SK-N-SH (cell line): ENCODE results near the gene SERBP1. TPM values are rescaled to one million over a fixed set of nuclear protein-coding genes. Genes with fewer than 3 reads are reported as not detected.
"Not testable (repeated sequence)": the region's sequence is repeated elsewhere in the genome, so short reads cannot be mapped to it uniquely, and the experiment has no call there.

Source experiments
- CTCF ChIA-PET: fragments of 300-600, 350-600 bp; formaldehyde crosslinking; extraction: SDS; loops from one replicate; lab custom pipeline; 2021; lab: Yijun Ruan, JAX
- POLR2A ChIA-PET: fragments of 350-600 bp; sonication (Branson Sonifier 250); formaldehyde crosslinking; extraction: SDS; loops from one replicate; lab custom pipeline; 2020; ENCODE audit warnings: antibody characterized with exemption, inconsistent platforms; lab: Yijun Ruan, JAX
- DNase-seq: peaks from one replicate; pipeline ENCODE4 v3.0.0; 2012
- H2AFZ ChIP-seq: fragments of 200-600 bp; sonication (generic); 2 replicates; pipeline ENCODE4 v1.8.1; 2016; ENCODE audit warnings: antibody characterized with exemption, mild to moderate bottlenecking, low read depth
- H3F3A ChIP-seq: fragments of 200-600 bp; sonication (generic); replicated peaks from 2 replicates; pipeline ENCODE3; 2016; ENCODE audit warnings: antibody characterized with exemption, mild to moderate bottlenecking; ENCODE audit not compliant: insufficient read depth
- H3K27ac ChIP-seq, 2 experiments: fragments of 200-500 bp in 1 of 2; fragments of 200-600 bp in 1 of 2; sonication (Bioruptor generic) in 1 of 2; sonication (generic), shearing (Covaris generic) in 1 of 2; 2 replicates each; pipeline versions ENCODE4 v1.5.1 to v1.6.1; 2014 to 2016; ENCODE audit warnings: low read depth in 2 of 2, inconsistent platforms in 1 of 2, low read length in 1 of 2, mild to moderate bottlenecking in 1 of 2, mixed read lengths in 1 of 2
- H3K27me3 ChIP-seq: fragments of 200-600 bp; sonication (generic), shearing (Covaris generic); 2 replicates; pipeline ENCODE4 v1.6.1; 2016; ENCODE audit warnings: mixed run types; ENCODE audit not compliant: insufficient read depth
- H3K36me3 ChIP-seq, 2 experiments: fragments of 200-500 bp in 1 of 2; fragments of 200-600 bp in 1 of 2; sonication (Bioruptor generic) in 1 of 2; sonication (generic) in 1 of 2; replicated peaks in 1 of 2; 2 replicates each; pipeline versions ENCODE3 to v1.5.1; 2014 to 2016; ENCODE audit warnings: low read length in 1 of 2, mild to moderate bottlenecking in 1 of 2; ENCODE audit not compliant: insufficient read depth in 2 of 2, control insufficient read depth in 1 of 2
- H3K4me1 ChIP-seq, 2 experiments: fragments of 200-500 bp in 1 of 2; fragments of 200-600 bp in 1 of 2; sonication (Bioruptor generic) in 1 of 2; sonication (generic), shearing (Covaris generic) in 1 of 2; 2 replicates each; pipeline versions ENCODE4 v1.5.1 to v1.6.1; 2014 to 2016; ENCODE audit warnings: low read depth in 1 of 2, low read length in 1 of 2, mixed run types in 1 of 2; ENCODE audit not compliant: insufficient read depth in 2 of 2, control insufficient read depth in 1 of 2
- H3K4me2 ChIP-seq: fragments of 200-600 bp; sonication (generic), shearing (Covaris generic); 2 replicates; pipeline ENCODE4 v1.6.1; 2017; ENCODE audit warnings: mixed run types
- H3K4me3 ChIP-seq, 2 experiments: fragments of 200-500 bp in 1 of 2; fragments of 200-600 bp in 1 of 2; sonication (Bioruptor generic) in 1 of 2; sonication (generic), shearing (Covaris generic) in 1 of 2; 2 replicates each; pipeline versions ENCODE4 v1.5.1 to v1.8.1; 2014 to 2016; ENCODE audit warnings: low read depth in 2 of 2, inconsistent platforms in 1 of 2, low read length in 1 of 2, mild to moderate bottlenecking in 1 of 2, mixed read lengths in 1 of 2, moderate library complexity in 1 of 2
- H3K79me2 ChIP-seq: fragments of 200-600 bp; sonication (generic); 2 replicates; pipeline ENCODE4 v1.8.1; 2017; ENCODE audit warnings: mild to moderate bottlenecking; ENCODE audit not compliant: insufficient read depth
- H3K9ac ChIP-seq: fragments of 200-600 bp; sonication (generic); 2 replicates; pipeline ENCODE4 v1.6.1; 2017; ENCODE audit warnings: mixed run types
- H3K9me2 ChIP-seq: fragments of 200-600 bp; sonication (generic); 2 replicates; pipeline ENCODE4 v1.6.1; 2017; ENCODE audit warnings: mixed run types
- H3K9me3 ChIP-seq: fragments of 200-600 bp; sonication (generic); 2 replicates; pipeline ENCODE4 v1.6.1; 2017; ENCODE audit warnings: mixed run types, mild to moderate bottlenecking, moderate library complexity
- H4K20me1 ChIP-seq: fragments of 200-600 bp; sonication (generic); 2 replicates; pipeline ENCODE4 v1.6.1; 2017; ENCODE audit warnings: mild to moderate bottlenecking, mixed run types; ENCODE audit not compliant: insufficient read depth
- CHD2 ChIP-seq: fragments of 150-350 bp; IDR thresholded peaks from 2 replicates; pipeline ENCODE4 v1.6.1; 2018; ENCODE audit warnings: low read length; ENCODE audit not compliant: partially characterized antibody
- ELF1 ChIP-seq: IDR thresholded peaks from 2 replicates; pipeline ENCODE4 v1.4.0; 2012
- EZH2phosphoT487 ChIP-seq: fragments of 200-600 bp; sonication (generic); IDR thresholded peaks from 2 replicates; pipeline ENCODE4 v1.6.1; 2017; ENCODE audit warnings: low read depth, mixed run types, mild to moderate bottlenecking, antibody characterized with exemption, moderate library complexity, borderline replicate concordance
- FOXJ3 ChIP-seq: sonication (generic); formaldehyde crosslinking; IDR thresholded peaks from 2 replicates; pipeline ENCODE4 v1.5.1; 2020; ENCODE audit warnings: mild to moderate bottlenecking, missing genetic modification reagents
- IRF3 ChIP-seq: fragments of 150-350 bp; IDR thresholded peaks from 2 replicates; pipeline ENCODE4 v1.6.1; 2016; ENCODE audit warnings: mild to moderate bottlenecking, low read depth, low read length
- NFIC ChIP-seq: IDR thresholded peaks from 2 replicates; pipeline ENCODE4 v1.4.0; 2012; ENCODE audit warnings: borderline replicate concordance
- NRF1 ChIP-seq: IDR thresholded peaks from 2 replicates; pipeline ENCODE4 v1.6.1; 2012; ENCODE audit warnings: low read depth, mild to moderate bottlenecking, low read length
- PBX3 ChIP-seq: IDR thresholded peaks from 2 replicates; pipeline ENCODE4; 2012
- TAF1 ChIP-seq: IDR thresholded peaks from 2 replicates; pipeline ENCODE4 v1.6.1; 2012; ENCODE audit warnings: low read depth, mild to moderate bottlenecking, low read length, moderate library complexity, borderline replicate concordance
- TEAD4 ChIP-seq: IDR thresholded peaks from 2 replicates; pipeline ENCODE4 v1.4.0; 2012; ENCODE audit warnings: mild to moderate bottlenecking, borderline replicate concordance; ENCODE audit not compliant: insufficient read depth
- WGBS: methylation state at CpG from one replicate; pipeline ENCODE4 v1.1.6; 2017; ENCODE audit warnings: low lambda C conversion rate; 5-methylcytosine and 5-hydroxymethylcytosine counted together
- polyA plus RNA-seq, 3 experiments: library from polyadenylated mRNA; depleted of rRNA; stranded (reverse); fragments of >200 nt; gene quantifications; 2 replicates each; pipeline ENCODE4 v1.2.3, GENCODE V29; 2012
- TF ChIP-seq, protein P1 (sequence below): fragments of 200-600 bp; sonication (generic); IDR thresholded peaks from 2 replicates; pipeline ENCODE4 v1.6.1; 2017; ENCODE audit warnings: antibody characterized with exemption, mild to moderate bottlenecking, moderate library complexity

The SERBP1 gene
- polyA plus RNA-seq, 1 of the 3 experiments (the other 2 are of a cell fraction), result 194 TPM

GRCh38 chr1:67446893-67447292 is 16.7 kb upstream of the SERBP1 start:
- CTCF ChIA-PET, result no interaction called here
- no peaks in the 10 kb centered on the region for H3F3A ChIP-seq
- no peak overlapping the region for H3K4me3 ChIP-seq
- no peaks in the 10 kb centered on the region for H3K9me3 ChIP-seq
- no peaks in the 10 kb centered on the region for H3K9me2 ChIP-seq
- H2AFZ ChIP-seq, result no peak overlapping the region
- no peaks in the 10 kb centered on the region; a peak in 1 of 4 replicates for H3K4me1 ChIP-seq
- H3K9ac ChIP-seq, result no peak overlapping the region
- H3K27ac ChIP-seq, result no peak overlapping the region
- H3K4me2 ChIP-seq, result no peak overlapping the region
- no peaks in the 10 kb centered on the region for H3K27me3 ChIP-seq
- no peak for TF ChIP-seq FOXJ3 (CRISPR knock-in tag)
- TF ChIP-seq, protein P1, sequence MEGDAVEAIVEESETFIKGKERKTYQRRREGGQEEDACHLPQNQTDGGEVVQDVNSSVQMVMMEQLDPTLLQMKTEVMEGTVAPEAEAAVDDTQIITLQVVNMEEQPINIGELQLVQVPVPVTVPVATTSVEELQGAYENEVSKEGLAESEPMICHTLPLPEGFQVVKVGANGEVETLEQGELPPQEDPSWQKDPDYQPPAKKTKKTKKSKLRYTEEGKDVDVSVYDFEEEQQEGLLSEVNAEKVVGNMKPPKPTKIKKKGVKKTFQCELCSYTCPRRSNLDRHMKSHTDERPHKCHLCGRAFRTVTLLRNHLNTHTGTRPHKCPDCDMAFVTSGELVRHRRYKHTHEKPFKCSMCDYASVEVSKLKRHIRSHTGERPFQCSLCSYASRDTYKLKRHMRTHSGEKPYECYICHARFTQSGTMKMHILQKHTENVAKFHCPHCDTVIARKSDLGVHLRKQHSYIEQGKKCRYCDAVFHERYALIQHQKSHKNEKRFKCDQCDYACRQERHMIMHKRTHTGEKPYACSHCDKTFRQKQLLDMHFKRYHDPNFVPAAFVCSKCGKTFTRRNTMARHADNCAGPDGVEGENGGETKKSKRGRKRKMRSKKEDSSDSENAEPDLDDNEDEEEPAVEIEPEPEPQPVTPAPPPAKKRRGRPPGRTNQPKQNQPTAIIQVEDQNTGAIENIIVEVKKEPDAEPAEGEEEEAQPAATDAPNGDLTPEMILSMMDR, result no peak
- no peak for TF ChIP-seq IRF3
- TF ChIP-seq TEAD4, result no peak
- no peak for TF ChIP-seq TAF1
- no peak for TF ChIP-seq ELF1
- no peak for TF ChIP-seq EZH2phosphoT487
- TF ChIP-seq NRF1, result no peak
- TF ChIP-seq PBX3, result no peak
- no peak for TF ChIP-seq CHD2
- TF ChIP-seq NFIC, result no peak
- TF ChIP-seq, all 33 proteins: peak for 0
- Histone ChIP-seq H4K20me1 (no peaks in the 10 kb centered on the region), H3K36me3 (no peaks in the 10 kb centered on the region), H3K79me2 (no peaks in the 10 kb centered on the region)
- WGBS, result 58% methylated on average over 1 of the region's 1 CpG
- no peak for DNase-seq
- POLR2A ChIA-PET, result no interaction called here

- H3K4me2 ChIP-seq, H2AFZ ChIP-seq, DNase-seq, H3K4me3 ChIP-seq, H3K9me2 ChIP-seq, H3K4me1 ChIP-seq, H3K27ac ChIP-seq, H3K36me3 ChIP-seq, H3K9ac ChIP-seq, CTCF ChIA-PET, H3K79me2 ChIP-seq, H3K27me3 ChIP-seq, H3K9me3 ChIP-seq, H3F3A ChIP-seq, H4K20me1 ChIP-seq: not testable (repeated sequence)
- 70% methylated on average over 5 of the region's 5 CpGs for WGBS
- POLR2A ChIA-PET, result interaction anchor here (0.6 kb wide), 1 partner anchor 16 kb away, joined by 3 read pairs; the partner anchor contains the start of gene SERBP1
Observed at GRCh38 chr1:67446014-67446413, 15.8 kb upstream of the SERBP1 start.
